ENCODE results near the gene NYNRIN.

DNA sequence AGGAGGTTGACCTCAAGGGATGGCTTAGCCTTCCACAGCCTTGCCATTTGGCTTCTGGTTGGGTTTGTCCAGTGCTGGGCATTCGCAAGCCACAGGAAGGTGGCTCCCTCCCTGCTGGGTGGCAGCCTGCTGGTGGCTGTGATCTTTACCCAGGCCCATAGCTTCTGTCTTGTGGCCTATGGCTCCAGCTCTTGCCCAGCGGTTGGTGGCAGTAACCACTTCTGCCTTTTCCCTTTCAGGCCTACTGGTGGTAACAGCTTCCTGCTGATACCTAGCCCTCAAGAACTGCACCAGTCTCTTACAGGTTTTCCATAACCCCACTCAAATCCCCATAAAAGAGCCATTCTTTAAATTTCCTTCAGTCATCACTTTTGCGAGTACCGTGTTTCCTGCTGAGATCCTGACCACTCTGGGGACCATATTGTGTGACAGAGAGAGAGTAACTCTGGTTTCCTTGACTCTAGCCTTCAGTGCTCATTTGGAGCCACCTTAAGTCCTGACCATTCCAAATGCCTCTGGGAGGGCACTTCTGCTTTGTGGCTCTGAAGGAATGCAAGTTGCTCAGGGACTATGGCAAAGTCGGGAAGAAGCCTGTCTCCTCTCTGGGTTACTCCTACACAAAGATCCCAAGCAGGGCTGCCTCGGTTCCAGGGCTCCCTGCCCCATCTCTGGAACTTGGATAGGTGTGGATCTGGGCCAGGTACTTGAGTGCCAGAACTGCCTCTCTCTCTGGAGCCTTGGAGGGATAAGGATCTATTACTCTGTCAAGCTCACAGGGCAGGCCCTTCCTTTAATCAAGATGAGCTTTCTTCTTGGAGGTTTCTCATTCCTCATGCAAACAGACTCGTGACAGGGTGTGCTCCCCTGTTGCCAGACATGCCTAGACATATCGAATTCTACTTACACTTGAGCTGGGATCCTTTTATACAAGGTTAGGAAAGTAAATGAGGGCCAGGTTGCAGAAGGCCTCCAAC lies 2.9 kb upstream of the NYNRIN start:
- TF ChIP-seq POLR2A (IDR thresholded peaks at IDR 0.05; ENCODE audit: low read depth, low read length) (no peak), CTCF (conservative IDR thresholded peaks at IDR 0.05; ENCODE audit: low read depth, low read length) (no peak), MAFK (IDR thresholded peaks at IDR 0.05; ENCODE audit: low read depth, low read length) (peak; percentile 32; the same call in 1 of the 2 replicates), RAD21 (IDR thresholded peaks at IDR 0.05; ENCODE audit: low read length) (no peak), RCOR1 (IDR thresholded peaks at IDR 0.05; ENCODE audit: insufficient replicate concordance, low read length) (no peak), RFX5 (IDR thresholded peaks at IDR 0.05; ENCODE audit: low read depth, low read length) (no peak), FOS (IDR thresholded peaks at IDR 0.05; ENCODE audit: low read depth, low read length) (no peak)
- TF ChIP-seq, protein P1, sequence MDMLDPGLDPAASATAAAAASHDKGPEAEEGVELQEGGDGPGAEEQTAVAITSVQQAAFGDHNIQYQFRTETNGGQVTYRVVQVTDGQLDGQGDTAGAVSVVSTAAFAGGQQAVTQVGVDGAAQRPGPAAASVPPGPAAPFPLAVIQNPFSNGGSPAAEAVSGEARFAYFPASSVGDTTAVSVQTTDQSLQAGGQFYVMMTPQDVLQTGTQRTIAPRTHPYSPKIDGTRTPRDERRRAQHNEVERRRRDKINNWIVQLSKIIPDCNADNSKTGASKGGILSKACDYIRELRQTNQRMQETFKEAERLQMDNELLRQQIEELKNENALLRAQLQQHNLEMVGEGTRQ (IDR thresholded peaks at IDR 0.05; ENCODE audit: low read depth, low read length), result no peak

Data from IMR-90 (cell line).